GM18505 (cell line): ENCODE results near the gene HSD17B1.
"Not testable (repeated sequence)": the region's sequence is repeated elsewhere in the genome, so short reads cannot be mapped to it uniquely, and the experiment has no call there.

Experiments
- ATAC-seq: cut with Tn5 transposase; IDR thresholded peaks from one replicate; pipeline ENCODE4 v1.9.1; 2021; ENCODE audit not compliant: unreplicated experiment
- POLR2A ChIP-seq: IDR thresholded peaks from 4 replicates; pipeline ENCODE4 v1.6.1; 2011; ENCODE audit warnings: borderline replicate concordance; ENCODE audit not compliant: insufficient read depth, insufficient read length; ENCODE audit errors: extremely low read depth

HSD17B1 gene

DNA sequence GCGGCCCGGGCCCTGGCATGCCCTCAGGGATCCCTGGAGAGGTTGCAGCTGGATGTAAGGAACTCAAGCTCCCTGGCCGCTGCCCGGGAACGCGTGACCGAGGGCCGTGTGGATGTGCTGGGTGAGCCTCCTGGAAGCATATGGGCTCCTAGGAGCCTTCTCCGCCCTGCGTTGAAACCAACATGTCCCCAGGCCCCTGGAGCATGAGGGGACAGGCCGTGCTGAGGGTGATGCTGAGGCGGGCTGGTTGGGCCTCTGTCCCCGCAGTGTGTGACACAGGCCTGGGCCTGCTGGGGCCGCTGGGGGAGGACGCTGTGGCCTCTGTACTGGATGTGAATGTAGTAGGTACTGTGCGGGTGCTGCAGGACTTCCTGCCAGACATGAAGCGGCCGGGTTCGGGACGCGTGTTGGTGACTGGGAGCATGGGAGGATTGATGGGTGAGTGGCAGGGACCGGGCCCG, 5.7 kb upstream of the HSD17B1 start:
- ATAC-seq = no peak
- TF ChIP-seq POLR2A = no peak

DNA sequence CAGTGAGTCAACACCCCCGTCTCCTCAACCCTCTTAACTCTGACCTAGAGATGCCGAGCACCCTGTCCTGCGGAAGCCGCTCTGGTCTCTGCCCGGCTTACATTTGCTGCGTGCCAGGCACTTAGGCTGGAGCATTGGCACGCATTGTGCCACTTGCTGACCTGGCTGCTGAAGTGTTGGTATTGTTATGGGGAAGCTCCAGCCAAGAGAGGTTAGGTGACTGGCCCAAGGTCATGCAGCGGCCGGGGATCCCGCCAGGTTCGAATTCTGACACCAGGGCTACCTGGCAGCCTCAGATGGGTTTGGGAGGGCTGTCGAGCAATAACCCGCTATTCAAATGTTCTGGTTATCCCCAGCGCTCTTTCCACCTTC, 5.0 kb upstream of the HSD17B1 start:
- TF ChIP-seq POLR2A = no peak
- ATAC-seq = no peak

DNA sequence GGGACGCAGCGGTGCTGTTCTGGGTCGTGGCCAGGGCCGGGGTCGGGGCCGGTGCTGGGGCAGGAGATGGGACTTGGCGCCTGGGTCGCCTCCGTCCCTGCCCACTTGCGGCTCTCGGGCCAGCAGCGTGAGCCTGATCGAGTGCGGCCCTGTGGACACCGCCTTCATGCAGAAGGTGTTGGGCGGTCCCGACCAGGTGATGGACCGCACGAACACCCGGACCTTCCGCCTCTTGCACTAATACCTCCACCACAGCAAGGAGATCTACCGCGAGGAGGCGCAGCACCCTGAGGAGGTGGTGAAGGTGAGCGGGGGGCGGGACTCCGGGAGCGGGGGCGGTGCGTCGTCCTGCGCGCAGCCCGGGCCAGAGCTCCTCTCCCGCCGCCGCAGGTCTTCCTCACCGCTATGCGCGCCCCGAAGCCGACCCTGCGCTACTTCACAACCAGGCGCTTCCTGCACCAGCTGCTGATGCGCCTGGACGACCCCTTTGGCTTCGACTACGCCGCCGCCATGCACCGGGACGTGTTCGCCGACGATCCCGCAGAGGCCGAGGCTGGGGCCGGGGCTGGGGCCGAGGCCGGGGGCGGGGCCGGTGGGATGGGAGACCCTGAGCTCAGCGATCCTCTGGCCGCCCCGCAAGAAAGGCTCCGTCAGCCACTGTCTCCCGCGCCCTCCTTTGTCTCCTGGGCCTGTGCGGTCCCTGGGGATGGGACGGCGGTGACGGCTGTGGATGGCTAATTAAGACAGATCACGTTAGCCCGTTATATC, 4.5 kb upstream of the HSD17B1 start:
- TF ChIP-seq POLR2A = peak; percentile 41
- peak; percentile 58 for ATAC-seq

DNA sequence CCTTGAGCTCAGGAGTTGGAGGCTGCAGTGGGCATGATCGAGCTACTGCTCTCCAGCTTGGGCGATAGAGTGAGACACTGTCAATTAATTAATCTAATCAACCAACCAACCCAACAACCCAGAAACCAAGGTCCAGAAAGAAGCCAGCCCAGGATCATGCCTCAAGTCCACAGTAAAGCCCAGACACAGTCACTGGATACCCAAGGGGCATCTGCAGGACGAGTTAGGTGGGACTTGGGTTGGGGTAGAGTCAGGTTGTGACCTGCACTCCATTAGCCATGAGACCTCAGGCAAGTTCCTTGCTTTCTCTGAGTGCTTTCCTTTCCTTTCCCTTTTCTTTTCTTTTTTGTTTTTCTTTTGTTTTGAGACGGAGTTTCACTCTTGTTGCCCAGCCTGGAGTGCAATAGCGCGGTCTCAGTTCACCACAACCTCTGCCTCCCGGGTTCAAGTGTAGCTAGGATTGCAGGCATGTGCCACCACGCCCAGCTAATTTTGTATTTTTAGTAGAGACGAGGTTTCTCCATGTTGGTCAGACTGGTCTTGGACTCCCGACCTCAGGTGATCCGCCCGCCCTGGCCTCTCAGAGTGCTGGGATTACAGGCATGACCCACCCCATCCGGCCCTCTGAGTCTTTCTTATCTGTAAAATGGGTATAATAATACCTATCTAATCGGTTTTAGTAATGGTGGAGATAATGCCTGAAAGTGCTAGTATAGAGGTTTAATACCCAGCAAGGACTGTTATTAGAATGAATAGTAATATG, 3.5 kb upstream of the HSD17B1 start:
- TF ChIP-seq POLR2A = no peak

DNA sequence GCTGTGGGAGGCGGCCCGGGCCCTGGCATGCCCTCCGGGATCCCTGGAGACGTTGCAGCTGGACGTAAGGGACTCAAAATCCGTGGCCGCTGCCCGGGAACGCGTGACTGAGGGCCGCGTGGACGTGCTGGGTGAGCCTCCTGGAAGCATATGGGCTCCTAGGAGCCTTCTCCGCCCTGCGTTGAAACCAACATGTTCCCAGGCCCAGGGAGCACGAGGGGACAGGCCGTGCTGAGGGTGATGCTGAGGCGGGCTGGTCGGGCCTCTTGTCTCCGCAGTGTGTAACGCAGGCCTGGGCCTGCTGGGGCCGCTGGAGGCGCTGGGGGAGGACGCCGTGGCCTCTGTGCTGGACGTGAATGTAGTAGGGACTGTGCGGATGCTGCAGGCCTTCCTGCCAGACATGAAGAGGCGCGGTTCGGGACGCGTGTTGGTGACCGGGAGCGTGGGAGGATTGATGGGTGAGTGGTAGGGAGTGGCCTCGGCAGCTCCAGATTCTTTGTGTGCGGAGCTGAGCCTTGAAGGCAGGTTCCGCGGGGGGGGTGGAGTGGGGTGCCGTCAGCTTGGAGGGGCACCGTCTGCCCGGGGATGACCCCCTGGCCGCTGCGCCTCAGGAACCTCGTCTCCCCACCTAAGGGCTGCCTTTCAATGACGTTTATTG, 567 bp downstream of the HSD17B1 start:
- no peak for TF ChIP-seq POLR2A

More for the DNA sequence above, 3.5 kb upstream of the HSD17B1 start:
- ATAC-seq = no peak

DNA sequence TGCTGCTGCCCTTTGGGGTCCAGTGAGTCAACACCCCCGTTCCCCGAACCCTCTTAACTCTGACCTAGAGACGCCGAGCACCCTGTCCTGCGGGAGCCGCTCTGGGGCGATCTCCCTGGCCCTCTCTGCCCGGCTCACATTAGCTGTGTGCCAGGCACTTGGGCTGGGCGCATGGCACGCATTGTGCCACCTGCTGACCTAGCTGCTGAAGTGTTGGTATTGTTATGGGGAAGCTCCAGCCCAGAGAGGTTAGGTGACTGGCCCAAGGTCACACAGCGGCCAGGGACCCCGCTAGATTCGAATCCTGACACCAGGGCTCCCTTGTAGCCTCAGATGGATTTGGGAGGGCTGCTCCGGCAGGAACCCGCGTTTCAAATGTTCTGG, 1.1 kb downstream of the HSD17B1 start:
- ATAC-seq = no peak
- TF ChIP-seq POLR2A = no peak

More for the DNA sequence above, 567 bp downstream of the HSD17B1 start:
- no peak for ATAC-seq

DNA sequence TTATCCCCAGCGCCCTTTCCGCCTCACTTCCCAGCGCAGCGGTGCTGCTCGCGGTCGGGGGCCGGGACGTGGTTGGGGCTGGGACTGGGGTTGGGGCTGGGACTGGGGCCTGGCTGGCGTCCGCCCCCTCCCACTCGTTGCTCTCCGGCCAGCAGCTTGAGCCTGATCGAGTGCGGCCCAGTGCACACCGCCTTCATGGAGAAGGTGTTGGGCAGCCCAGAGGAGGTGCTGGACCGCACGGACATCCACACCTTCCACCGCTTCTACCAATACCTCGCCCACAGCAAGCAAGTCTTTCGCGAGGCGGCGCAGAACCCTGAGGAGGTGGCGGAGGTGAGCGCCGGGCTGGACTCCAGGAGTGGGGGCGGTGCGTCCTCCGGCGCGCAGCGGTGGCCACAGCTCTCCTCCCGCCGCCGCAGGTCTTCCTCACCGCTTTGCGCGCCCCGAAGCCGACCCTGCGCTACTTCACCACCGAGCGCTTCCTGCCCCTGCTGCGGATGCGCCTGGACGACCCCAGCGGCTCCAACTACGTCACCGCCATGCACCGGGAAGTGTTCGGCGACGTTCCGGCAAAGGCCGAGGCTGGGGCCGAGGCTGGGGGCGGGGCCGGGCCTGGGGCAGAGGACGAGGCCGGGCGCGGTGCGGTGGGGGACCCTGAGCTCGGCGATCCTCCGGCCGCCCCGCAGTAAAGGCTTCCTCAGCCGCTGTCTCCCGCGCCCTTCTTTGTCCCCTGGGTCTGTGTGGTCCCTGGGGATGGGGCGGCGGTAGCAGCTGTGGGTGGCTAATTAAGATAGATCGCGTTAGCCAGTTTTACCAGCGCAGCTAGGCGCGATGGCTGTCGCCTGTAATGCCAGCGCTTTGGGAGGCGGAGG, 1.8 kb downstream of the HSD17B1 start:
- TF ChIP-seq POLR2A = peak; percentile 84
- peak; percentile 72 for ATAC-seq

DNA sequence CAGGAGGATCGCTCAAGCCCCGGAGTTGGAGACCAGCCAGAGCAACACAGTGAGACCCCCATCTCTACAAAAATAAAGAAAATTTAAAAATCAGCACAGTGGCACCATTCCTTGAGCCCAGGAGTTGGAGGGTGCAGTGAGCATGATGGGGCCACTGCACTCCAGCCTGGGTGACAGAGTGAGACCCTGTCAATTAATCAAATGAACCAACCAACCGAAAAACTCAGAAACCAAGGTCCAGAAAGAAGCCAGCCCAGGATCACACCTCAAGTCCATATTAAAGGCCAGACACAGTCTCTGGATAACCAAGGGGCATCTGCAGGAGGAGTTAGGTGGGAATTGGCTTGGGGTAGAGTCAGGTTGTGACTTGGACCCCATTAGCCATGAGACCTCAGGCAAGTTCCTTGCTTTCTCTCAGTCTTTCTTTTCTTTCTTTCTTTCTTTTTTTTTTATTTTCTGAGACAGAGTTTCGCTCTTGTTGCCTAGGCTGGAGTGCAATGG, 2.4 kb downstream of the HSD17B1 start:
- no peak for TF ChIP-seq POLR2A
- ATAC-seq = no peak

DNA sequence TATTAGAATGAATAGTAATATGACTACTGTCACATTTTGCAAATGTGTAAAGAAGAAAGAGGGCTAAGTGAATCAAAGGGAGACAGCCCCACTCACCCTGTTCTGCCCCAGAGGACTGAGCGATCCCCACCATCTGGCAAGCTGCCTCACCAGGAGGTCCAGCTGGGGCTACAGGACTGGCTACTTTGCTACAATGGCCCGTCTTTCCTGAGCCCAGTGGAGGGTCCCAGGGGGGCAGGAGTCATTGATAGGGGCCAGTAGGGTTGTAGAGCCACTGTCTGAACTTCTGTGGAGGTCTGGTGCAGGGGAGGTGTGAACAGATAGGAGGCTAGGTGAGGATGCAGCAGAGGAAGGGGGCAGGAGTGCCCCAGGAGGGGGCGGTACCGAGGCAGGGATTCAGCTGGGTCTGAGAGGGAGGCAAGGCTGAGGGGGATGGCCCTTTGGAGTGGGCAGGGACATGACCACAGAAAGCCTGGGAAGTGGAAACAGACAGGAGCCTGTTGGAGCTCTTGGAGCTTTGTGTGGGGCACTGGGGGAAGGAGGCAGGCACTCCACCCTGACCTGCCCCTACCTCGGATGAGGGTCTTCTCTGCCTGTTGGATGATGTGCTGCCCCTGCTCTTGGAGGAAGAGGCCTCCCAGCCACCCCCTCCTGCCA, 3.4 kb downstream of the HSD17B1 start:
- not testable (repeated sequence) for ATAC-seq

DNA sequence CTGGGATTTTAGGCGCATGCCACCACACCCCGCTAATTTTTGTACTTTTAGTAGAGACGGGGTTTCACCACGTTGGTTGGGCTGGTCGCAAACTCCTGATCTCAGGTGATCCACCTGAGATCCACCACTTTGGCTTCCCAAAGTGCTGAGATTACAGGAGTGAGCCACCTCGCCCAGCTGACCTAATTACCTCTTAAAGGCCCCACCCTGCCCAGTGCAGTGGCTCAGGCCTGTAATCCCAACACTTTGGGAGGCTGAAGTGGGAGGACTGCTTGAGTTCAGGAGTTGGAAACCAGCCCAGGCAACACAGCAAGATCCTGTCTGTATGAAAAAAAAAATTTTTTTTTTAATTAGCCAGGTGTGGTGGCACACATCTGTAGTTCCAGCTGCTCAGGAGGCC, 6.4 kb downstream of the HSD17B1 start:
- TF ChIP-seq POLR2A = no peak

DNA sequence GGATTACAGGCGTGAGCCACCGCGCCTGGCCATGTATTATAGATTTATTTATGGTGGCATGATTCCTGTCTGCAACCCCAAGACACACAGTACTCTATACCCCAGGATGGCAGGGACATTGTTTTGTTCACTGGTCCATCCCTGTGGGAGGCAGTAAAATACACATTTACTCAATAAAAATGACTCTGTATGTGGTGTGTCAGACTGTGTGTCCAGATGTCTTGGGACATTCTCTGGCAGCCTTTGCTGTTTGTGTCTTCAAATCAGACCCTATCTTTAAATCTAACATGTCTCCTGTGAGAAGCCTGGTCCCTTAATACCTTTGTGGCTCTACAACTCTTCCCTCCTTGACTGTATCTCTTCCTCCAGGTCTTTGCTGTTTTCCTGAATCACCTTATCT, 7.5 kb downstream of the HSD17B1 start:
- ATAC-seq = no peak
- TF ChIP-seq POLR2A = no peak

More for the DNA sequence above, 6.4 kb downstream of the HSD17B1 start:
- no peak for ATAC-seq

DNA sequence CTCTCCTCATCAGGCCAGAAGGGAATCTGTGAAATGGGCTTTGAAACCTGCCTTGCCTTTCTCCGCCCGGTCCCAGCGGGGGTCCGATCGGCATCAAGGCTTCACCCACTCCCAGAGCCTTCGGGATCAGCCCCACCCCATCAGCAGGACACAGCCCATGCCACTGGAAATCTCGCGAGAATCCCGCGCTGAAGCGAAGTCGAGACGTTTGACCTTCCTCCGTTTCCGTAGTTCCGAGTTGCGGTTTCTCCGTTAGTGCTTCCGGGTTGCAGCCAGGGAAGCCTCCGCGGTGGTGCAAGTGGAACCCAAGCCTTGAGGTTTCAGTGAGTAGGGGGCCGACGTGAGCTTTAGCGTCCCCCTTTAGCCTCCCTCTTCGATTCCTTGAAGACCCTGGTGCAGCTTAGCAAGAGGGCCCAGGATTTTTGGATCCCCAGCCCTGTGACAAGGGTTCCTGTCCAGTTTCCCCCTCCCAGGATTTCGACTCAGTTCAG, 9.2 kb downstream of the HSD17B1 start, which contains the start of gene COASY:
Gene COASY (plus strand): TSS at position 252 of the 491 bp plus-strand sequence. CDS start 475 bp downstream, outside the sequence.
- peak; percentile 43 for ATAC-seq
- peak; percentile 81 for TF ChIP-seq POLR2A
